HEK293 (cell line): ENCODE data around the gene ZSCAN10.

Experiments
- CTCF ChIA-PET: fragments of 350-600 bp; formaldehyde crosslinking; extraction: SDS; loops from one replicate; lab custom pipeline; 2021; ENCODE audit warnings: antibody characterized with exemption; lab: Yijun Ruan, JAX
- POLR2A ChIA-PET: fragments of 300-600 bp; formaldehyde crosslinking; extraction: SDS; loops from one replicate; lab custom pipeline; 2020; ENCODE audit warnings: antibody characterized with exemption, inconsistent platforms; lab: Yijun Ruan, JAX
- H3K27ac ChIP-seq: fragments of 200-500 bp; sonication (Bioruptor generic); 2 replicates; pipeline ENCODE4 v1.5.1; 2014; ENCODE audit warnings: low read depth, low read length, control low read depth, inconsistent platforms; ENCODE audit errors: extremely low read depth
- H3K36me3 ChIP-seq, 2 experiments: fragments of 200-500 bp in 1 of 2; sonication (Bioruptor generic) in 1 of 2; 1 replicate in 1 of 2; 2 replicates in 1 of 2; pipeline ENCODE4 v1.5.1; 2014 to 2017; ENCODE audit warnings: inconsistent platforms in 2 of 2, low read length in 2 of 2; ENCODE audit not compliant: control insufficient read depth in 2 of 2, insufficient read depth in 1 of 2
- H3K4me1 ChIP-seq: fragments of 200-500 bp; sonication (Bioruptor generic); 2 replicates; pipeline ENCODE4 v1.5.1; 2014; ENCODE audit warnings: mild to moderate bottlenecking, low read length, inconsistent platforms; ENCODE audit not compliant: control insufficient read depth, insufficient read depth
- H3K4me3 ChIP-seq: 2 replicates; pipeline ENCODE4 v1.5.1; 2011; ENCODE audit warnings: low read depth, mild to moderate bottlenecking, control low read depth, low read length, moderate library complexity
- H3K9me3 ChIP-seq: fragments of 200-500 bp; sonication (Bioruptor generic); 2 replicates; pipeline ENCODE4 v1.5.1; 2014; ENCODE audit warnings: low read depth, low read length, inconsistent platforms; ENCODE audit not compliant: control insufficient read depth, insufficient read depth
- BCL11A ChIP-seq: fragments of 450-650 bp; formaldehyde crosslinking; IDR thresholded peaks from 2 replicates; pipeline ENCODE4 v1.5.1; 2016; ENCODE audit warnings: low read depth, missing biosample characterization, missing genetic modification characterization
- HIC1 ChIP-seq: fragments of 450-650 bp; formaldehyde crosslinking; IDR thresholded peaks from 2 replicates; pipeline ENCODE4 v1.5.1; 2016; ENCODE audit warnings: missing biosample characterization, missing genetic modification characterization
- HOXC10 ChIP-seq: sonication (generic); formaldehyde crosslinking; IDR thresholded peaks from 2 replicates; pipeline ENCODE4 v1.8.1; 2023; ENCODE audit warnings: mild to moderate bottlenecking, missing genetic modification reagents
- REST ChIP-seq: fragments of 450-650 bp; formaldehyde crosslinking; IDR thresholded peaks from 2 replicates; pipeline ENCODE4 v1.5.1; 2016; ENCODE audit warnings: missing biosample characterization, missing genetic modification characterization
- TCF7L2 ChIP-seq: IDR thresholded peaks from 2 replicates; pipeline ENCODE4 v1.6.1; 2011; ENCODE audit warnings: low read depth, mild to moderate bottlenecking, inconsistent platforms, low read length, moderate library complexity, borderline replicate concordance
- TSHZ1 ChIP-seq: fragments of 450-650 bp; formaldehyde crosslinking; IDR thresholded peaks from 2 replicates; pipeline ENCODE4 v1.5.1; 2016; ENCODE audit warnings: missing biosample characterization, missing genetic modification characterization, borderline replicate concordance
- ZBTB20 ChIP-seq: fragments of 450-650 bp; formaldehyde crosslinking; IDR thresholded peaks from 2 replicates; pipeline ENCODE4 v1.5.1; 2016; ENCODE audit warnings: missing biosample characterization, missing genetic modification characterization
- ZBTB26 ChIP-seq: fragments of 450-650 bp; formaldehyde crosslinking; optimal IDR thresholded peaks from 2 replicates; pipeline ENCODE3; 2016; ENCODE audit warnings: missing biosample characterization, mild to moderate bottlenecking, missing genetic modification characterization
- ZFP69B ChIP-seq: fragments of 450-650 bp; formaldehyde crosslinking; IDR thresholded peaks from 2 replicates; pipeline ENCODE4 v1.5.1; 2016; ENCODE audit warnings: missing biosample characterization, missing genetic modification characterization
- ZNF140 ChIP-seq: fragments of 450-650 bp; formaldehyde crosslinking; IDR thresholded peaks from 2 replicates; pipeline ENCODE4 v1.5.1; 2016; ENCODE audit warnings: missing biosample characterization, missing genetic modification characterization
- ZNF169 ChIP-seq: fragments of 450-650 bp; formaldehyde crosslinking; IDR thresholded peaks from 2 replicates; pipeline ENCODE4 v1.5.1; 2016; ENCODE audit warnings: missing biosample characterization, missing genetic modification characterization
- ZNF202 ChIP-seq: fragments of 450-650 bp; formaldehyde crosslinking; IDR thresholded peaks from 2 replicates; pipeline ENCODE4 v1.5.1; 2016; ENCODE audit warnings: missing biosample characterization, missing genetic modification characterization, borderline replicate concordance
- ZNF514 ChIP-seq: fragments of 450-650 bp; formaldehyde crosslinking; IDR thresholded peaks from 2 replicates; pipeline ENCODE4 v1.5.1; 2016; ENCODE audit warnings: missing biosample characterization, missing genetic modification characterization
- ZNF544 ChIP-seq: fragments of 450-650 bp; formaldehyde crosslinking; IDR thresholded peaks from 2 replicates; pipeline ENCODE4 v1.5.0; 2017; ENCODE audit warnings: missing biosample characterization, missing genetic modification characterization
- ZNF580 ChIP-seq: fragments of 450-650 bp; formaldehyde crosslinking; IDR thresholded peaks from 2 replicates; pipeline ENCODE4 v1.5.1; 2016; ENCODE audit warnings: missing biosample characterization, missing genetic modification characterization
- ZNF596 ChIP-seq: fragments of 450-650 bp; IDR thresholded peaks from 2 replicates; pipeline ENCODE4 v1.5.0; 2018; ENCODE audit warnings: missing biosample characterization, mild to moderate bottlenecking, missing genetic modification characterization, moderate library complexity
- ZNF692 ChIP-seq: fragments of 450-650 bp; formaldehyde crosslinking; IDR thresholded peaks from 2 replicates; pipeline ENCODE4 v1.5.1; 2016; ENCODE audit warnings: missing biosample characterization, missing genetic modification characterization
- ZNF701 ChIP-seq: fragments of 450-650 bp; formaldehyde crosslinking; IDR thresholded peaks from 2 replicates; pipeline ENCODE4 v1.5.1; 2016; ENCODE audit warnings: missing biosample characterization, missing genetic modification characterization
- ZNF76 ChIP-seq: fragments of 450-650 bp; formaldehyde crosslinking; IDR thresholded peaks from 2 replicates; pipeline ENCODE4; 2016; ENCODE audit warnings: low read depth, missing biosample characterization, missing genetic modification characterization, borderline replicate concordance
- ZNF837 ChIP-seq: fragments of 450-650 bp; formaldehyde crosslinking; IDR thresholded peaks from 2 replicates; pipeline ENCODE4 v1.5.1; 2016; ENCODE audit warnings: missing biosample characterization, missing genetic modification characterization

Gene ZSCAN10

GRCh38 chr16:3060339-3061127, 38.6 kb downstream of the ZSCAN10 start:
- Histone ChIP-seq H3K36me3 (peaks cover 0 to 6% of the 10 kb centered on the region in 2 experiments; a peak in 2 of 3 replicates), H3K4me1 (peaks cover 3% of the 10 kb centered on the region), H3K27ac (no peak overlapping the region), H3K4me3 (no peak overlapping the region), H3K9me3 (no peaks in the 10 kb centered on the region)
- ChIA-PET POLR2A (interaction anchor here (1.1 to 1.4 kb wide), 2 partner anchors 62 to 71 kb away, joined by 4 to 5 read pairs; no protein-coding TSS in a partner anchor), CTCF (interaction anchor here (0.8 to 5.3 kb wide), 11 partner anchors 23 to 72 kb away, joined by 3 to 54 read pairs (median 5); partner anchors contain the start of gene ZNF205)
- TF ChIP-seq ZNF544 (tag by site-specific recombination) (no peak), ZFP69B (tag by site-specific recombination) (peak; percentile 63; the same call in 1 of the 2 replicates), ZNF580 (no peak), ZNF701 (tag by site-specific recombination) (no peak), ZNF140 (tag by site-specific recombination) (no peak), REST (0 out of 2 replicates have a peak, but pooled peaks have one; percentile 36), ZNF692 (tag by site-specific recombination) (0 out of 2 replicates have a peak, but pooled peaks have one; percentile 36)

GRCh38 chr16:3059723-3060242, 39.3 kb downstream of the ZSCAN10 start:
- H3K4me1 ChIP-seq: peaks cover 3% of the 10 kb centered on the region
- peak overlapping the region; percentile 33 for H3K4me3 ChIP-seq
- CTCF ChIA-PET: interaction anchor here (0.6 to 5.3 kb wide), 26 partner anchors 10 to 275 kb away, joined by 3 to 54 read pairs (median 4); partner anchors contain the start of genes OR1F1, ZNF205 and ZSCAN10
- H3K9me3 ChIP-seq: no peaks in the 10 kb centered on the region
- H3K36me3 ChIP-seq: peaks cover 0 to 13% of the 10 kb centered on the region in 2 experiments; a peak in 2 of 3 replicates
- peak overlapping the region; percentile 56; the same call in 1 of the 2 replicates for H3K27ac ChIP-seq
- POLR2A ChIA-PET: interaction anchor here (1.1 to 1.9 kb wide), 8 partner anchors 10 to 72 kb away, joined by 3 to 17 read pairs (median 4); partner anchors contain the start of gene ZSCAN10
- TF ChIP-seq ZBTB20 (tag by site-specific recombination) (peak; percentile 16; the same call in 1 of the 2 replicates), ZNF202 (tag by site-specific recombination) (no peak), HIC1 (tag by site-specific recombination) (no peak), ZNF514 (tag by site-specific recombination) (no peak), ZNF837 (tag by site-specific recombination) (no peak), ZBTB26 (tag by site-specific recombination) (no peak), HOXC10 (CRISPR knock-in tag) (no peak), ZNF76 (tag by site-specific recombination) (no peak; the same call in none of the 2 replicates), ZNF596 (tag by site-specific recombination) (no peak), ZNF169 (tag by site-specific recombination) (no peak), TCF7L2 (no peak), TSHZ1 (no peak), BCL11A (no peak)
